ENCODE results near the gene ARAP1. TPM values are rescaled to one million over a fixed set of nuclear protein-coding genes. Genes with fewer than 3 reads are reported as not detected.
A peak's percentile ranks its signal among the peaks of the same experiment; 100 is the strongest.

ARAP1 gene
- total RNA-seq, 2 donors from 2014 or later: 95.2 to 109 TPM

GRCh38 chr11:72642884-72643522 lies 109.2 kb downstream of the ARAP1 start:
- Histone ChIP-seq H3K36me3 (no peaks in the 10 kb centered on the region), H3K4me3 (peak overlapping the region; percentile 32 to 46), H3K27me3 (replicated peaks; ENCODE audit: insufficient read depth) (peaks cover 2% of the 10 kb centered on the region), H3K27ac (peak overlapping the region in 1 of 2 donors; percentile 8), H3K9me3 (no peaks in the 10 kb centered on the region), H3K4me1 (replicated peaks) (no peaks in the 10 kb centered on the region)
- intact Hi-C loops (cut with DNase I): loop anchor here (2.0 kb wide), 1 partner anchor 44 kb away; no protein-coding TSS in a partner anchor
- peak; percentile 25 for DNase-seq (ENCODE audit: low spot score)
- TF ChIP-seq POLR2AphosphoS5 (IDR thresholded peaks at IDR 0.05) (no peak), POLR2A (IDR thresholded peaks at IDR 0.05) (no peak), CTCF (IDR thresholded peaks at IDR 0.05) (peak; percentile 93 to 95 (median 94))
- 4% methylated on average over 56 of the region's 59 CpGs for WGBS

- intact Hi-C loops (cut with DNase I): loop anchor here (2.0 kb wide), 1 partner anchor 43 kb away; no protein-coding TSS in a partner anchor
- Histone ChIP-seq H3K4me1 (replicated peaks) (no peaks in the 10 kb centered on the region), H3K27me3 (replicated peaks; ENCODE audit: insufficient read depth) (peaks cover 2% of the 10 kb centered on the region), H3K4me3 (peak overlapping the region; percentile 32 to 46), H3K36me3 (no peaks in the 10 kb centered on the region), H3K27ac (peak overlapping the region in 1 of 2 donors; percentile 8), H3K9me3 (no peaks in the 10 kb centered on the region)
- WGBS: 1% methylated on average over 41 of the region's 85 CpGs
- TF ChIP-seq POLR2A (IDR thresholded peaks at IDR 0.05): peak; percentile 23
- TF ChIP-seq CTCF (IDR thresholded peaks at IDR 0.05): no peak
- DNase-seq (ENCODE audit: low spot score): peak; percentile 15
Observed at GRCh38 chr11:72642043-72642883, 109.9 kb downstream of the ARAP1 start.

GRCh38 chr11:72641522-72642042 lies 110.6 kb downstream of the ARAP1 start:
- peaks cover 2% of the 10 kb centered on the region for H3K27me3 ChIP-seq (replicated peaks; ENCODE audit: insufficient read depth)
- 35% methylated on average over 12 of the region's 12 CpGs for WGBS
- no peaks in the 10 kb centered on the region for H3K4me1 ChIP-seq (replicated peaks)
- no peaks in the 10 kb centered on the region for H3K9me3 ChIP-seq
- intact Hi-C loops (cut with DNase I): loop anchor here (2.0 kb wide), 1 partner anchor 43 kb away; no protein-coding TSS in a partner anchor
- no peaks in the 10 kb centered on the region for H3K36me3 ChIP-seq
- DNase-seq (ENCODE audit: low spot score): no peak
- peak overlapping the region; percentile 32 to 46 for H3K4me3 ChIP-seq
- no peak overlapping the region for H3K27ac ChIP-seq
- TF ChIP-seq POLR2AphosphoS5 (IDR thresholded peaks at IDR 0.05) (no peak), POLR2A (IDR thresholded peaks at IDR 0.05) (no peak), CTCF (IDR thresholded peaks at IDR 0.05) (no peak)

- TF ChIP-seq CTCF (IDR thresholded peaks at IDR 0.05) (no peak), POLR2A (IDR thresholded peaks at IDR 0.05) (no peak), POLR2AphosphoS5 (IDR thresholded peaks at IDR 0.05) (no peak)
- no peaks in the 10 kb centered on the region for H3K36me3 ChIP-seq
- no peaks in the 10 kb centered on the region for H3K9me3 ChIP-seq
- intact Hi-C loops (cut with DNase I): no loop called here
- peaks cover 2% of the 10 kb centered on the region for H3K27me3 ChIP-seq (replicated peaks; ENCODE audit: insufficient read depth)
- no peak overlapping the region for H3K27ac ChIP-seq
- no peak overlapping the region for H3K4me3 ChIP-seq
- no peak for DNase-seq (ENCODE audit: low spot score)
- no peaks in the 10 kb centered on the region for H3K4me1 ChIP-seq (replicated peaks)
- WGBS: 72% methylated on average over 23 of the region's 23 CpGs
Observed at GRCh38 chr11:72639502-72640375, 112.5 kb downstream of the ARAP1 start.
